Esophagus muscularis mucosa (tissue), 4 donors: Measurements from ENCODE around the gene NKTR. TPM values are rescaled to one million over a fixed set of nuclear protein-coding genes. Genes with fewer than 3 reads are reported as not detected.

ENCODE experiments used
- DNase-seq: peaks from one replicate; pipeline ENCODE4 v3.0.0-alpha.2; 2017; ENCODE audit errors: extremely low spot score
- H3K27ac ChIP-seq, 4 donors: fragments of 200-600 bp; sonication (generic); replicated peaks in 1 of 4; 1 replicate in 3 of 4; 2 replicates in 1 of 4; pipeline ENCODE4 v1.5.1; 2016 to 2019; ENCODE audit warnings: mild to moderate bottlenecking in 1 of 4
- H3K27me3 ChIP-seq, 4 donors: fragments of 200-600 bp; sonication (generic); one replicate each; pipeline versions ENCODE4 v1.5.1 to v1.6.0; 2016 to 2019
- H3K36me3 ChIP-seq, 4 donors: fragments of 200-600 bp; sonication (generic); one replicate each; pipeline ENCODE4 v1.5.1; 2016 to 2019
- H3K4me1 ChIP-seq, 4 donors: fragments of 200-600 bp; sonication (generic); one replicate each; pipeline ENCODE4 v1.5.1; 2016 to 2019
- H3K4me3 ChIP-seq, 4 donors: fragments of 200-600 bp; sonication (generic); 1 replicate in 2 of 4; 2 replicates in 2 of 4; pipeline ENCODE4 v1.5.1; 2016 to 2019; ENCODE audit warnings: mild to moderate bottlenecking in 4 of 4, moderate library complexity in 1 of 4
- H3K9me3 ChIP-seq, 4 donors: fragments of 200-600 bp; sonication (generic); 1 replicate in 3 of 4; 2 replicates in 1 of 4; pipeline ENCODE4 v1.5.1; 2016 to 2019
- CTCF ChIP-seq, 3 experiments: fragments of 200-600 bp in 2 of 3; fragments of 450-650 bp in 1 of 3; sonication (generic) in 2 of 3; IDR thresholded peaks; one replicate each; pipeline ENCODE4 v1.5.1; 2017 to 2019; ENCODE audit warnings: antibody characterized with exemption in 3 of 3, mild to moderate bottlenecking in 2 of 3, moderate library complexity in 1 of 3
- EP300 ChIP-seq: sonication (generic); formaldehyde crosslinking; IDR thresholded peaks from one replicate; pipeline ENCODE4 v1.6.1; 2017; ENCODE audit warnings: antibody characterized with exemption
- POLR2A ChIP-seq: fragments of 450-650 bp; IDR thresholded peaks from one replicate; pipeline ENCODE4 v1.6.1; 2017; ENCODE audit warnings: antibody characterized with exemption, moderate library complexity, mild to moderate bottlenecking, low read depth
- POLR2AphosphoS5 ChIP-seq, 2 donors: sonication (generic); formaldehyde crosslinking; IDR thresholded peaks; one replicate each; pipeline ENCODE4 v1.6.1; 2017; ENCODE audit warnings: antibody characterized with exemption in 2 of 2
- WGBS: methylation state at CpG from one replicate; pipeline ENCODE4 v1.1.5; 2018; 5-methylcytosine and 5-hydroxymethylcytosine counted together
- intact Hi-C: fragments of 100-400 bp; cut with DNase I; formaldehyde crosslinking; loops from one replicate; pipeline ENCODE4 v1.15.1; 2023
- total RNA-seq, 4 donors: library from RNA; depleted of rRNA; stranded (reverse); fragments of >200 nt; gene quantifications; one replicate each; pipeline versions ENCODE4 v1.1.0 to v1.2.1, GENCODE V29; 2016

NKTR gene
- total RNA-seq, 4 donors from 2014 or later, result 24.7 to 73.1 (median 36.0) TPM

GRCh38 chr3:42640771-42641370, 40.4 kb downstream of the NKTR start:
- Histone ChIP-seq H3K27me3 (no peaks in the 10 kb centered on the region), H3K4me1 (peaks cover 0 to 14% (median 0%) of the 10 kb centered on the region in 4 donors), H3K4me3 (no peak overlapping the region), H3K9me3 (no peaks in the 10 kb centered on the region), H3K27ac (no peak overlapping the region), H3K36me3 (peaks cover 72 to 100% (median 94%) of the 10 kb centered on the region in 4 donors)
- DNase-seq, result no peak
- TF ChIP-seq EP300, result no peak
- no peak for TF ChIP-seq POLR2AphosphoS5 (IDR thresholded peaks at IDR 0.05)
- no peak for TF ChIP-seq POLR2A
- intact Hi-C loops, result no loop called here
- WGBS, result 87% methylated on average over 6 of the region's 6 CpGs

GRCh38 chr3:42647821-42648459, 47.5 kb downstream of the NKTR start:
- Histone ChIP-seq H3K9me3 (no peaks in the 10 kb centered on the region), H3K4me1 (peaks cover 23 to 38% (median 33%) of the 10 kb centered on the region in 4 donors), H3K27ac (peak overlapping the region in 2 of 4 donors; percentile 13 to 23), H3K36me3 (peaks cover 37 to 71% (median 57%) of the 10 kb centered on the region in 4 donors), H3K4me3 (no peak overlapping the region), H3K27me3 (no peaks in the 10 kb centered on the region)
- TF ChIP-seq EP300, result no peak
- TF ChIP-seq CTCF (IDR thresholded peaks at IDR 0.05), result no peak
- TF ChIP-seq POLR2A, result no peak
- TF ChIP-seq POLR2AphosphoS5 (IDR thresholded peaks at IDR 0.05), result no peak
- intact Hi-C loops, result no loop called here
- no peak for DNase-seq
- WGBS, result 80% methylated on average over 5 of the region's 5 CpGs

DNA sequence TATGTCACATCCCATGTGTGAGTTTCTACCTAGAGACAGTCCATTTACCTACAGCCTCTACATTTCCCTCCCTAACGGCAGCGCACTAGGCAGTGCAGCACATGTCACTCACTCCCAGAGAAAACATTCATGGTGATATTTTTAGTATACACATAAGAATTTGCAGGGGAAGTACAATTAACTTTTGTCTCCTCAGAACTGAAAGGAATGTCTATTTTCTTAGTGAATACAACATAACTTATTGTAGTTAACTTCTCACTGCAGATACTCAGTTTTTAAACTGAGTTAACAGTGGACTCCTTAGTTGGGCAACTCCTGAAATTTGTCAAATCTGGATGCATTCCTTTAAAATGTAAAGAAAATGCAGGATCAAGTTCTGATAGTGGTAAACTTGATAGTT, 48.5 kb downstream of the NKTR start:
- H3K4me3 ChIP-seq, result no peak overlapping the region
- TF ChIP-seq CTCF (IDR thresholded peaks at IDR 0.05) (no peak), POLR2AphosphoS5 (IDR thresholded peaks at IDR 0.05) (no peak), POLR2A (no peak), EP300 (no peak)
- DNase-seq, result no peak
- peaks cover 30 to 45% (median 41%) of the 10 kb centered on the region in 4 donors for H3K4me1 ChIP-seq
- H3K36me3 ChIP-seq, result peaks cover 28 to 60% (median 46%) of the 10 kb centered on the region in 4 donors
- WGBS, result 85% methylated on average over 2 of the region's 2 CpGs
- H3K9me3 ChIP-seq, result no peaks in the 10 kb centered on the region
- no peak overlapping the region for H3K27ac ChIP-seq
- intact Hi-C loops, result no loop called here
- H3K27me3 ChIP-seq, result no peaks in the 10 kb centered on the region

DNA sequence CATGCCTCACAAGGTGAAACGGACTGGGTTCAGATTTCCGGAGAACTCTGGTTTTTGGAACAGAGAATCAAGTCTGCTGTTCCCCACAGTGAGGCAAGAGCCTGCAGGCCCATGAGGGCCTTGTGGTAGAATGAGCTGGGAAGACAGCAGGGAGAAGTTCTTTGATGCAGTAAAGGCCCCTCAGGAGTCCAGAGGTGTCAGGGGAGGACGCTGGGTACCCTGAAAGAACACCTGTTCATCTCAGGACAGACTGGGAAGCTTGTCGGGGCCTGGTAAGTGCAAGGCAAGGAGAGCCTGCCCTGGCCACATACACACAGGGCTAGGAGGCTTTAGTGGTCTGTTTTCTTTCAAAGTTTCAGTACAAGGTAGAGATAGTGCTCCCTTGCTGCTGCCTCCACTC, 49.3 kb downstream of the NKTR start:
- Histone ChIP-seq H3K27me3 (no peaks in the 10 kb centered on the region), H3K9me3 (no peaks in the 10 kb centered on the region), H3K4me3 (no peak overlapping the region), H3K27ac (no peak overlapping the region), H3K36me3 (peaks cover 21 to 53% (median 38%) of the 10 kb centered on the region in 4 donors), H3K4me1 (peaks cover 31 to 47% (median 43%) of the 10 kb centered on the region in 4 donors)
- intact Hi-C loops, result loop anchor here (5.0 kb wide), 3 partner anchors 47 to 93 kb away; partner anchors contain the start of genes NKTR and SEC22C
- no peak for DNase-seq
- 84% methylated on average over 2 of the region's 4 CpGs for WGBS
- TF ChIP-seq CTCF (IDR thresholded peaks at IDR 0.05) (no peak), EP300 (no peak), POLR2AphosphoS5 (IDR thresholded peaks at IDR 0.05) (no peak), POLR2A (no peak)
